ENCODE measurements around the gene C9orf152.

C9orf152 gene

DNA sequence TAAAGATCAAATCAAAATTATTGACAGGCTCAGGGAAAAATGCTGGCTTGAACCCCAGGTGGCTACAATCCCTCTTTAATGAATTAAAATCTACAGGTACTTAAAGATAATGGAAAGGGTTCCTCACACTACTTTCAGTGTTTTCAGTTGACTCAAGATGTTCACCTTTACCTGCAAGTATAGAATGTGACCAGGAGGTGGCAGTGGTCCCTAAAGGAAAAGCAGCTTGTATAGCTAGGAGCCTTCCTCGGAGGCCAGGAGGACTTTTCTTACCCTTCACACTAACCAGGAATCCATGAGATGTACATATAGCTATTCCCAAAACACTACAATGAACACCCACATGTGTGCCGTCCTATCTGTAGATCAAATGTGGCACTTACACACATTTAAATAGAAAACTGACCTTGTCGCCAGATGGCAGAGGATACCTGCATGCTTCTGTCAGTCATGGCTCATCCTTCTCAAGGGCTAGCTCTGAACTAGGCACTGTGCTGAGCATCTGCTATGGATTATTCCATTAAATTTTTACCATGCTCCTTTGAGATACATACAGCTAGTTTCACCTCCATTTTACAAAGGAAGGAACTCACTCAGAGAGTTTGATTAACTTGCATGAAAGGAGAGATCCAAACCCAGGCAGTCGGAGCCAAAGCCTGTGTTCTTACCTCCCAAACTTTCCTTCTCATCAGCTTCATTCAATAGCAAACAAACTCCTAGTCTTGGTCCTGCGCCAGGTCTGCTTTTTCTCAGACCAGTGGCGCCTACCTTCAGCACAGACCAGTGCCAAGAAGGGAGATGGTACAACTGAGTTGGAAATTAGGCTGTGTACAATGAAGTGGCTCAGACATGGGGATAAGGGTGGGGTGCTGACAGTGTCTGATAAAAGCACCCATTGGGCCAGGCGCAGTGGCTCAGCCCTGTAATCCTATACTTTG lies 24.5 kb downstream of the C9orf152 start:
- TF ChIP-seq CTCF (IDR thresholded peaks at IDR 0.05; ENCODE audit: unreplicated experiment in 3 of 3): peak; percentile 80 to 89 (median 84)
- Mint-ChIP-seq H3K4me1 (peaks cover 6% of the 10 kb centered on the region), H3K27me3 (ENCODE audit: low read depth) (peaks cover 25% of the 10 kb centered on the region), H3K27ac (peak overlapping the region in 1 of 3 experiments; percentile 28), H3K4me3 (no peak overlapping the region), H3K9me3 (no peaks in the 10 kb centered on the region), H3K36me3 (ENCODE audit: low read depth) (no peaks in the 10 kb centered on the region)

GRCh38 chr9:110180511-110181434 lies 27.2 kb downstream of the C9orf152 start:
- H3K4me3 Mint-ChIP-seq: no peak overlapping the region
- H3K36me3 Mint-ChIP-seq (ENCODE audit: low read depth): no peaks in the 10 kb centered on the region
- no peak overlapping the region for H3K27ac Mint-ChIP-seq
- peaks cover 18% of the 10 kb centered on the region for H3K27me3 Mint-ChIP-seq (ENCODE audit: low read depth)
- peaks cover 6% of the 10 kb centered on the region for H3K4me1 Mint-ChIP-seq
- no peaks in the 10 kb centered on the region for H3K9me3 Mint-ChIP-seq
- no peak for TF ChIP-seq CTCF (IDR thresholded peaks at IDR 0.05; ENCODE audit: unreplicated experiment in 3 of 3)

- Mint-ChIP-seq H3K27ac (no peak overlapping the region), H3K9me3 (no peaks in the 10 kb centered on the region), H3K36me3 (ENCODE audit: low read depth) (no peaks in the 10 kb centered on the region), H3K27me3 (ENCODE audit: low read depth) (peaks cover 21% of the 10 kb centered on the region), H3K4me1 (peaks cover 5% of the 10 kb centered on the region), H3K4me3 (no peak overlapping the region)
- TF ChIP-seq CTCF (IDR thresholded peaks at IDR 0.05; ENCODE audit: unreplicated experiment in 3 of 3): no peak
These were observed 28.2 kb downstream of the C9orf152 start for GRCh38 chr9:110179734-110180133.

GRCh38 chr9:110178281-110178680 lies 29.7 kb downstream of the C9orf152 start:
- Mint-ChIP-seq H3K9me3 (no peaks in the 10 kb centered on the region), H3K27me3 (ENCODE audit: low read depth) (peaks cover 19% of the 10 kb centered on the region), H3K4me1 (no peaks in the 10 kb centered on the region), H3K4me3 (no peak overlapping the region), H3K36me3 (ENCODE audit: low read depth) (peaks cover 4% of the 10 kb centered on the region), H3K27ac (no peak overlapping the region)
- TF ChIP-seq CTCF (IDR thresholded peaks at IDR 0.05; ENCODE audit: unreplicated experiment in 3 of 3): no peak

DNA sequence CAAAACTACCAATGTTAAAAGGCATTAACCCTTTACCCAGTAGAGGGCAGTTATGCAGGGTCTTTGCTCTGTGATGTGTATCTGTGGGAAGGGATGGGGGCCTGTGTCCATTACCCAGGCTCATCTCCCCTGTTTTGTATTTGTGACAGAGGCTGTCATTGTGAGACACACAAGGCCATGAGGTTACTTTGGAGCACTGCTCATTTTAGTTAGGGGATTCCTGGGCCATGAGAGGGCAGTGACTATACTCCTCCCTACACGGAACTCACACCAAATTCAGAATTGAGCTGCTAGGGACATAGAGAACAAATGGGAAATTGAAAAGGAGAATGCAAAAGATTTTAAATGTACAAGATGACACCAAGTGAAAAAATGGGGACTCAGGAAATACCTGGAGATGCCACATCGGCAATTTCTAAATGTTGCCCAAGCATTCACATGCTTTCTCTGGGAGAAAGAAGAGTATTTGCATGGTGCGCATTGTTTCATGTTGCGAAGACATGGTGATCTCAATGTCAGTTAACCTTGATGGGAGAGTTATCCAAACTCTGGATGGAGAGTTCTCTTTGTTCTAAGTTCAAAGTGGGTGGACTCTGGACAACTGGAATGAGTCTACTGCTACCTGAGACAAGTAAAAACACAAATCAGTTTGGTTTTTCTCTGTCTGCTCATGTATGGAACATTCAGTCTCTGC lies 32.5 kb downstream of the C9orf152 start:
- H3K4me1 Mint-ChIP-seq: no peaks in the 10 kb centered on the region
- H3K9me3 Mint-ChIP-seq: no peaks in the 10 kb centered on the region
- no peak for TF ChIP-seq CTCF (IDR thresholded peaks at IDR 0.05; ENCODE audit: unreplicated experiment in 3 of 3)
- H3K4me3 Mint-ChIP-seq: no peak overlapping the region
- no peak overlapping the region for H3K27ac Mint-ChIP-seq
- H3K36me3 Mint-ChIP-seq (ENCODE audit: low read depth): peaks cover 12% of the 10 kb centered on the region
- H3K27me3 Mint-ChIP-seq (ENCODE audit: low read depth): peaks cover 10% of the 10 kb centered on the region
